Stomach (tissue), 9 donors: ENCODE measurements around the gene THBD. TPM values are rescaled to one million over a fixed set of nuclear protein-coding genes. Genes with fewer than 3 reads are reported as not detected.

ENCODE experiments used
- DNase-seq, 2 donors: peaks; one replicate each; pipeline versions ENCODE4 v3.0.0 to v3.0.0-alpha.2; 2013 to 2019
- H3K27ac ChIP-seq, 5 donors: fragments of 200-600 bp in 4 of 5; sonication (generic) in 4 of 5; one replicate each; pipeline ENCODE4 v1.5.1; 2013 to 2019; ENCODE audit warnings: mild to moderate bottlenecking in 1 of 5, moderate library complexity in 1 of 5
- H3K27me3 ChIP-seq, 3 donors: fragments of 200-600 bp; sonication (generic); one replicate each; pipeline ENCODE4 v1.5.1; 2017 to 2019; ENCODE audit warnings: mixed run types in 1 of 3
- H3K36me3 ChIP-seq, 4 donors: fragments of 200-600 bp; sonication (generic); 1 replicate in 3 of 4; 2 replicates in 1 of 4; pipeline ENCODE4 v1.5.1; 2016 to 2019
- H3K4me1 ChIP-seq, 4 donors: fragments of 200-600 bp; sonication (generic); one replicate each; pipeline ENCODE4 v1.5.1; 2016 to 2019
- H3K4me3 ChIP-seq, 4 donors: fragments of 200-600 bp; sonication (generic) in 3 of 4; one replicate each; pipeline ENCODE4 v1.5.1; 2016 to 2019; ENCODE audit warnings: mild to moderate bottlenecking in 1 of 4
- H3K9me3 ChIP-seq, 4 donors: fragments of 200-600 bp; sonication (generic); one replicate each; pipeline ENCODE4 v1.5.1; 2016 to 2019
- CTCF ChIP-seq, 7 experiments: fragments of 450-650 bp in 4 of 7; fragments of 200-600 bp in 3 of 7; sonication (generic) in 3 of 7; IDR thresholded peaks; one replicate each; pipeline ENCODE4 v1.5.1; 2016 to 2019; ENCODE audit warnings: antibody characterized with exemption in 7 of 7, control low read depth in 2 of 7, mild to moderate bottlenecking in 1 of 7
- EP300 ChIP-seq: sonication (generic); formaldehyde crosslinking; IDR thresholded peaks from one replicate; pipeline ENCODE4 v1.6.1; 2017; ENCODE audit warnings: antibody characterized with exemption
- POLR2A ChIP-seq, 4 donors: fragments of 450-650 bp; IDR thresholded peaks; one replicate each; pipeline ENCODE4 v1.6.1; 2016; ENCODE audit warnings: antibody characterized with exemption in 4 of 4, control low read depth in 2 of 4, mild to moderate bottlenecking in 1 of 4, moderate library complexity in 1 of 4
- POLR2AphosphoS5 ChIP-seq, 3 donors: sonication (generic); formaldehyde crosslinking; IDR thresholded peaks; one replicate each; pipeline ENCODE4 v1.6.1; 2016; ENCODE audit warnings: antibody characterized with exemption in 3 of 3
- WGBS, 5 donors: extraction: QIAGEN DNeasy Blood & Tissue Kit in 3 of 5; methylation state at CpG; one replicate each; pipeline versions ENCODE4 v1.1.5 to v1.1.7; 2013 to 2018; 5-methylcytosine and 5-hydroxymethylcytosine counted together
- intact Hi-C: fragments of 100-400 bp; cut with DNase I; formaldehyde crosslinking; loops from one replicate; pipeline ENCODE4 v1.15.1; 2023; ENCODE audit warnings: low total_unique reads
- polyA plus RNA-seq, 3 donors: library from polyadenylated mRNA; stranded (reverse); fragments of 200-250 nt; gene quantifications; one replicate each; pipeline ENCODE4 v1.2.3, GENCODE V29; 2013
- total RNA-seq, 5 donors: library from RNA; depleted of rRNA; stranded (reverse); fragments of >200 nt; gene quantifications; one replicate each; pipeline versions ENCODE4 v1.1.0 to v1.2.3, GENCODE V29; 2014 to 2016
- donor health status: healthy with polysubstance abuse.
- donor health status: Bipolar disorder and iron deficiency.
- donor health status: healthy.

Gene THBD
- total and polyA plus RNA-seq, 8 donors = 2.7 to 83.5 (median 21.8) TPM

GRCh38 chr20:23087587-23088251 lies 38.2 kb upstream of the THBD start:
- Histone ChIP-seq H3K4me1 (peaks cover 5 to 14% (median 9%) of the 10 kb centered on the region in 4 donors), H3K36me3 (no peaks in the 10 kb centered on the region), H3K9me3 (no peaks in the 10 kb centered on the region), H3K27ac (peak overlapping the region in 4 of 5 donors; percentile 78 to 88 (median 84)), H3K27me3 (no peaks in the 10 kb centered on the region), H3K4me3 (no peak overlapping the region)
- intact Hi-C loops = no loop called here
- DNase-seq = no peak
- 70 to 83% (median 76%) methylated on average over 7 to 9 of the region's 9 CpGs for WGBS, 5 donors
- TF ChIP-seq POLR2AphosphoS5 (IDR thresholded peaks at IDR 0.05) (no peak), POLR2A (IDR thresholded peaks at IDR 0.05) (no peak), CTCF (IDR thresholded peaks at IDR 0.05) (no peak), EP300 (no peak)

GRCh38 chr20:23086931-23087411 lies 37.5 kb upstream of the THBD start:
- no peaks in the 10 kb centered on the region for H3K27me3 ChIP-seq
- H3K27ac ChIP-seq = peak overlapping the region in 4 of 5 donors; percentile 78 to 88 (median 84)
- peaks cover 0 to 6% (median 3%) of the 10 kb centered on the region in 4 donors for H3K4me1 ChIP-seq
- H3K4me3 ChIP-seq = no peak overlapping the region
- intact Hi-C loops = no loop called here
- H3K36me3 ChIP-seq = no peaks in the 10 kb centered on the region
- DNase-seq = peak in 1 of 2 donors; percentile 47
- H3K9me3 ChIP-seq = no peaks in the 10 kb centered on the region
- TF ChIP-seq CTCF (IDR thresholded peaks at IDR 0.05) (no peak), POLR2AphosphoS5 (IDR thresholded peaks at IDR 0.05) (peak in 2 of 3 donors; percentile 10 to 26)
- 65 to 87% (median 78%) methylated on average over 13 to 14 of the region's 14 CpGs for WGBS, 5 donors

DNA sequence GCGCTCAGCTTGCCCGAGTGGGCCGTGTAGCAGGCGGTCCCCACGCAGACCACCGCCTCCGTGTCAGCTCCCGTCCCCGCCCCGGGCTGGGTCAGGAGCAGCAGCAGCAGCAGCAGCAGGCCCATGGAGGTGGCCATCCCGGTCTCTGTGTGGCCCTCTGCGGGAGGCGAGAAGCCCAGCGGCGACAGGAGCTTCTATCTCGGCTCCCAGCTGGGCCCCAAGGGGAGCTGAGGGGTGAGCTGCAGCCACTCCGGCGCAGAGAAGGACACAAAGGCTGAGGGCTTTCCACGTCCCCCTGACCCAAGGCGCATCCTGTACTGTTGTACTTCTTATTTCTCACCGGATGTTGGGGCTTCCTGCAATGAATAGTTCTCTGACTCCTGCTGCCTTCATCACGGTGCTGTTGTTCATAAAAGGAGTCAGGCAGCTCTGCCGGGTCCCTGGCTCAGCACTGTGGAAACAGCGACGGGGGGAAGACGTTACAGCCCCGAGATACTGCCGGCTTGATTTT lies 36.6 kb upstream of the THBD start, which contains the start of gene CD93:
Gene CD93 (minus strand): TSS at position 269 of the 511 bp plus-strand sequence. CDS start 132 bp downstream, at position 137.
- H3K9me3 ChIP-seq = no peaks in the 10 kb centered on the region
- peak within 1 kb of the TSS; percentile 26 to 42 (median 39) for H3K4me3 ChIP-seq
- TF ChIP-seq POLR2AphosphoS5 (IDR thresholded peaks at IDR 0.05) (peak in 2 of 3 donors; percentile 64 to 80), CTCF (IDR thresholded peaks at IDR 0.05) (no peak), POLR2A (IDR thresholded peaks at IDR 0.05) (no peak), EP300 (no peak)
- no peaks in the 10 kb centered on the region for H3K36me3 ChIP-seq
- no peaks in the 10 kb centered on the region for H3K27me3 ChIP-seq
- no peaks in the 10 kb centered on the region for H3K4me1 ChIP-seq
- H3K27ac ChIP-seq = peak within 1 kb of the TSS; percentile 76 to 88 (median 84)
- WGBS, 5 donors = 58 to 69% (median 60%) methylated on average over 16 to 28 of the region's 28 CpGs
- intact Hi-C loops = no loop called here
- peak in 1 of 2 donors; percentile 69 for DNase-seq

DNA sequence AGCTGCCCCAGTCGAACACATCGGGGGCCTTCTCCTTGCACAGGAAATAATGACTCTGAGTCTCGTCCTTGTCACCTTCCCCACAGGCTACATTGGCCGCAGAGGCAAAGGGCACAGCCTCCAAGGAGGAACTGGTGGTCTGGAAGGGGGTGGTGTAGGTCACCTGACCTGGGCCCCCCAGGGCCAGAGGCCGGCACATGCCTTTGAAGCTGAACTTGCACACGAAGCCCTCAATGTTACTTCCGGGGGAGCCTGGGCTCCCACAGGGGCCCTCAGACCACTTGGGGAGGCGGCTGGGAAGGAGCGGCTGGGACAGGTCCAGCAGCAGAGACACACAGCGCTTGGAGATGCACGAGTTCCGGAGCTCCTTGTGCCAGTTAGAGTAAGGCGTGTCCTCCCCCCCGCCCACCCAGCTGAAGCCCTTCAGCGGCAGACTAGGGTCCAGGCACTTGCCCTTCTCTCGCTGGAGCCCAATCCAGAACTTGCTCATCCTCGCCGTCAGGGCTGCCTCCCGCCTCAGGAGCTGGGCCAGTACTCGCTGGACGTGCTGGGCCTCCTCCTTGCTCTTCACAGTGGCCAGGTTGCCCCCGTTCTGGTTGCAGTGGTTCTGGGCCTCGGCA lies 36.1 kb upstream of the THBD start:
- Histone ChIP-seq H3K36me3 (no peaks in the 10 kb centered on the region), H3K27me3 (no peaks in the 10 kb centered on the region), H3K27ac (peak overlapping the region; percentile 76 to 88 (median 84)), H3K9me3 (no peaks in the 10 kb centered on the region), H3K4me1 (no peaks in the 10 kb centered on the region), H3K4me3 (peak overlapping the region; percentile 26 to 42 (median 39))
- 68 to 85% (median 84%) methylated on average over 13 to 23 of the region's 23 CpGs for WGBS, 5 donors
- TF ChIP-seq CTCF (IDR thresholded peaks at IDR 0.05) (no peak), EP300 (no peak), POLR2AphosphoS5 (IDR thresholded peaks at IDR 0.05) (no peak), POLR2A (IDR thresholded peaks at IDR 0.05) (no peak)
- no peak for DNase-seq
- intact Hi-C loops = no loop called here
